RWPE1 (cell line): ENCODE data around the gene IDUA.
A peak's percentile ranks its signal among the peaks of the same experiment; 100 is the strongest.

Experiments used
- CTCF ChIA-PET: fragments of 350-600 bp; sonication (Branson Sonifier 250); formaldehyde crosslinking; extraction: SDS; loops from one replicate; lab custom pipeline; 2021; lab: Yijun Ruan, JAX
- POLR2A ChIA-PET: fragments of 400-600 bp; formaldehyde crosslinking; extraction: SDS; loops from one replicate; lab custom pipeline; 2020; ENCODE audit warnings: antibody characterized with exemption; ENCODE audit not compliant: low non-redundant PET; lab: Yijun Ruan, JAX
- DNase-seq: peaks from one replicate; pipeline ENCODE4 v3.0.0; 2012; ENCODE audit warnings: low spot score
- H3K27ac ChIP-seq: fragments of 450-650 bp; 2 replicates; pipeline ENCODE4 v1.5.1; 2017
- CTCF ChIP-seq: fragments of 450-650 bp; conservative IDR thresholded peaks from 2 replicates; pipeline ENCODE4 v1.5.1; 2017; ENCODE audit warnings: low read depth, mild to moderate bottlenecking

Gene IDUA

GRCh38 chr4:1004071-1004418 lies 17.2 kb downstream of the IDUA start:
- POLR2A ChIA-PET, result no interaction called here
- H3K27ac ChIP-seq, result no peak overlapping the region
- CTCF ChIA-PET, result no interaction called here
- TF ChIP-seq CTCF, result no peak
- DNase-seq, result no peak

GRCh38 chr4:1004557-1005485 lies 18.0 kb downstream of the IDUA start:
- ChIA-PET POLR2A (no interaction called here), CTCF (interaction anchor here (0.7 kb wide), 1 partner anchor 127 kb away, joined by 3 read pairs; no protein-coding TSS in a partner anchor)
- no peak for DNase-seq
- no peak for TF ChIP-seq CTCF
- H3K27ac ChIP-seq, result no peak overlapping the region

GRCh38 chr4:1006856-1007255 lies 20.0 kb downstream of the IDUA start:
- ChIA-PET POLR2A (no interaction called here), CTCF (no interaction called here)
- TF ChIP-seq CTCF, result no peak
- no peak for DNase-seq
- H3K27ac ChIP-seq, result no peak overlapping the region

- DNase-seq, result no peak
- no peak overlapping the region for H3K27ac ChIP-seq
- CTCF ChIA-PET, result no interaction called here
- POLR2A ChIA-PET, result no interaction called here
- no peak for TF ChIP-seq CTCF
Measured at GRCh38 chr4:1008840-1009541, 22.1 kb downstream of the IDUA start.

- ChIA-PET CTCF (no interaction called here), POLR2A (no interaction called here)
Measured at GRCh38 chr4:1009542-1010394, 22.9 kb downstream of the IDUA start.

More at GRCh38 chr4:1009542-1010394, 22.9 kb downstream of the IDUA start:
- peak; percentile 63 for DNase-seq
- no peak for TF ChIP-seq CTCF
- H3K27ac ChIP-seq, result peak overlapping the region; percentile 84
